Measurements from ENCODE around the gene DDX24.

GRCh38 chr14:94077111-94077821, 3.7 kb downstream of the DDX24 start:
- TF ChIP-seq, protein P1, sequence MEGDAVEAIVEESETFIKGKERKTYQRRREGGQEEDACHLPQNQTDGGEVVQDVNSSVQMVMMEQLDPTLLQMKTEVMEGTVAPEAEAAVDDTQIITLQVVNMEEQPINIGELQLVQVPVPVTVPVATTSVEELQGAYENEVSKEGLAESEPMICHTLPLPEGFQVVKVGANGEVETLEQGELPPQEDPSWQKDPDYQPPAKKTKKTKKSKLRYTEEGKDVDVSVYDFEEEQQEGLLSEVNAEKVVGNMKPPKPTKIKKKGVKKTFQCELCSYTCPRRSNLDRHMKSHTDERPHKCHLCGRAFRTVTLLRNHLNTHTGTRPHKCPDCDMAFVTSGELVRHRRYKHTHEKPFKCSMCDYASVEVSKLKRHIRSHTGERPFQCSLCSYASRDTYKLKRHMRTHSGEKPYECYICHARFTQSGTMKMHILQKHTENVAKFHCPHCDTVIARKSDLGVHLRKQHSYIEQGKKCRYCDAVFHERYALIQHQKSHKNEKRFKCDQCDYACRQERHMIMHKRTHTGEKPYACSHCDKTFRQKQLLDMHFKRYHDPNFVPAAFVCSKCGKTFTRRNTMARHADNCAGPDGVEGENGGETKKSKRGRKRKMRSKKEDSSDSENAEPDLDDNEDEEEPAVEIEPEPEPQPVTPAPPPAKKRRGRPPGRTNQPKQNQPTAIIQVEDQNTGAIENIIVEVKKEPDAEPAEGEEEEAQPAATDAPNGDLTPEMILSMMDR (IDR thresholded peaks at IDR 0.05), result no peak
- no peak for TF ChIP-seq ZFX (IDR thresholded peaks at IDR 0.05; ENCODE audit: borderline replicate concordance)
